ENCODE measurements around the gene FGF18.

The FGF18 gene

DNA sequence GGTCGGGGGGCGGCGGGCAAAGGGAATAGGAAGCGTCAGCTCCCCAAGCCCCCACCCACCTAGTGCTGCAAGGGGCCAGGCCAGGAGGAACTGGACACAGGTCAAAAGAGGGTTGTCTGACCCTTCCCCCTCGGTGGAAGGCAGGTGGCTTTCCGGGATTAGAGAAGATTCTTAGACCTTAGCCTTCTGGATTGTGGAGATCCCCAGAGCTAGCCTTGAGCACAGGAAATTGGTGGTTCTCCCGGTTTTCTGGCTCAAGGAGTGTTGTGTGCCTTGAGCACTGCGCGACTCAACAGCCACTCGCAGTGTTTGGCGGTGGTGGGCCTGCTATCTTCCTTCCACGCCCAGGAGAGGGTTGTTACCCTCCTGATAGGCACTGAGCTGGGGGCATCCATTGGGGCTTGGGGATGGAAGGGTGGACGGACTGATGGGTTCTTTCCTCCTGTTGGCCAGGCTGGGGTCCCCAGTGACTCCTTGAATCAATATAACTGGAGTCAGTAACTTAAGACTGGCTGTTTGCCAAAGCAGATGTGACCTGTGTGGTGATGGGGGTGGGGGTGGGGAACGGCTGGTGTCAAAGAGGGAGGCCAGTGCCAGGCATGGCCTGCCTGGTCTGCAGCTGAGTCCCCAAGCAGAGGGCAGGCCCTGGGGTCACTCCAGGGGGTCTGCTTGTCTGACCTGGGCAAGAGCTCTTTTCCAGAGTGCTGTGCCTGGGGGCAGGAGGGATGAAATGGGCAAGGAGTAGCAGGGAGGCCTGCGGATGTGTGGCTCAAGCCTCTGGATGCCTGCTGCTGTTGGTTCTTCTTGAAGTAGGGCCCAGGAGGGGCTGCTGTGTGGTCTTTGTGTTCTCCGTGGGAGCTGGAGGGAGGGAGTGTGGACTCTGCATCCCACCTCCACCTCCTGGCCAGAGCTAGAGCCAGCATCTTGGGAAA is 2.1 kb downstream of the FGF18 start:
- Histone ChIP-seq H3K4me1 (peaks cover 12% of the 10 kb centered on the region), H3K9me3 (ENCODE audit: control insufficient read depth, low read length) (no peaks in the 10 kb centered on the region), H3K27ac (no peak overlapping the region), H2AFZ (no peak overlapping the region), H3K36me3 (ENCODE audit: control insufficient read depth, insufficient read depth, low read length) (no peaks in the 10 kb centered on the region), H3K27me3 (ENCODE audit: control insufficient read depth, insufficient read depth, low read length) (no peaks in the 10 kb centered on the region), H3K4me2 (ENCODE audit: low read length) (peak overlapping the region; percentile 83), H3K9ac (no peak overlapping the region), H3K79me2 (no peaks in the 10 kb centered on the region), H3K4me3 (ENCODE audit: low read depth, low read length) (no peak overlapping the region)
- TF ChIP-seq, protein P1, sequence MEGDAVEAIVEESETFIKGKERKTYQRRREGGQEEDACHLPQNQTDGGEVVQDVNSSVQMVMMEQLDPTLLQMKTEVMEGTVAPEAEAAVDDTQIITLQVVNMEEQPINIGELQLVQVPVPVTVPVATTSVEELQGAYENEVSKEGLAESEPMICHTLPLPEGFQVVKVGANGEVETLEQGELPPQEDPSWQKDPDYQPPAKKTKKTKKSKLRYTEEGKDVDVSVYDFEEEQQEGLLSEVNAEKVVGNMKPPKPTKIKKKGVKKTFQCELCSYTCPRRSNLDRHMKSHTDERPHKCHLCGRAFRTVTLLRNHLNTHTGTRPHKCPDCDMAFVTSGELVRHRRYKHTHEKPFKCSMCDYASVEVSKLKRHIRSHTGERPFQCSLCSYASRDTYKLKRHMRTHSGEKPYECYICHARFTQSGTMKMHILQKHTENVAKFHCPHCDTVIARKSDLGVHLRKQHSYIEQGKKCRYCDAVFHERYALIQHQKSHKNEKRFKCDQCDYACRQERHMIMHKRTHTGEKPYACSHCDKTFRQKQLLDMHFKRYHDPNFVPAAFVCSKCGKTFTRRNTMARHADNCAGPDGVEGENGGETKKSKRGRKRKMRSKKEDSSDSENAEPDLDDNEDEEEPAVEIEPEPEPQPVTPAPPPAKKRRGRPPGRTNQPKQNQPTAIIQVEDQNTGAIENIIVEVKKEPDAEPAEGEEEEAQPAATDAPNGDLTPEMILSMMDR (IDR thresholded peaks at IDR 0.05), result no peak

DNA sequence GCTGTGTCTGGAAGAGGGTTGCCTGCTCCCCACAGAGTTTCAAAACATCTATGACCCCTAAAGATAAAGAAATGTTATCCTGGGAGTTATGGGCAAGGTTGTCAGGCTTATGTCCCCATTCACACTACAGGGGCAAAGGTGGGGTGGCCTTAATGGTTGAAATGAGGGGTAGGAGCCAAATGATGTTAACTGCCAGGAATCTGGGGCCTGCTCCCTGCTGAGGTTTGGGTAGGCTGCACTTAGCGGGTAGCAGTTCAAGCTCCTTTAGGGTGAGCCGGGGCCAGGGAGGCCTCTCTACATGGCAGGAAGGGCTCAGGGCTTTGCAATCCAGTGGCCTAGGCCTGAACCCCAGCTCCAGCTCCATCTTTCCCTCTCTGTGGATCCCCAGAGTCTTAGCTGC is 3.0 kb downstream of the FGF18 start:
- H3K36me3 ChIP-seq (ENCODE audit: control insufficient read depth, insufficient read depth, low read length), result no peaks in the 10 kb centered on the region
- no peak overlapping the region for H3K9ac ChIP-seq
- H2AFZ ChIP-seq, result no peak overlapping the region
- TF ChIP-seq, protein P1 (IDR thresholded peaks at IDR 0.05), result no peak
- H3K79me2 ChIP-seq, result no peaks in the 10 kb centered on the region
- H3K4me1 ChIP-seq, result peaks cover 12% of the 10 kb centered on the region
- no peak overlapping the region for H3K27ac ChIP-seq
- no peak overlapping the region for H3K4me3 ChIP-seq (ENCODE audit: low read depth, low read length)
- H3K4me2 ChIP-seq (ENCODE audit: low read length), result no peak overlapping the region
- H3K9me3 ChIP-seq (ENCODE audit: control insufficient read depth, low read length), result no peaks in the 10 kb centered on the region
- no peaks in the 10 kb centered on the region for H3K27me3 ChIP-seq (ENCODE audit: control insufficient read depth, insufficient read depth, low read length)

DNA sequence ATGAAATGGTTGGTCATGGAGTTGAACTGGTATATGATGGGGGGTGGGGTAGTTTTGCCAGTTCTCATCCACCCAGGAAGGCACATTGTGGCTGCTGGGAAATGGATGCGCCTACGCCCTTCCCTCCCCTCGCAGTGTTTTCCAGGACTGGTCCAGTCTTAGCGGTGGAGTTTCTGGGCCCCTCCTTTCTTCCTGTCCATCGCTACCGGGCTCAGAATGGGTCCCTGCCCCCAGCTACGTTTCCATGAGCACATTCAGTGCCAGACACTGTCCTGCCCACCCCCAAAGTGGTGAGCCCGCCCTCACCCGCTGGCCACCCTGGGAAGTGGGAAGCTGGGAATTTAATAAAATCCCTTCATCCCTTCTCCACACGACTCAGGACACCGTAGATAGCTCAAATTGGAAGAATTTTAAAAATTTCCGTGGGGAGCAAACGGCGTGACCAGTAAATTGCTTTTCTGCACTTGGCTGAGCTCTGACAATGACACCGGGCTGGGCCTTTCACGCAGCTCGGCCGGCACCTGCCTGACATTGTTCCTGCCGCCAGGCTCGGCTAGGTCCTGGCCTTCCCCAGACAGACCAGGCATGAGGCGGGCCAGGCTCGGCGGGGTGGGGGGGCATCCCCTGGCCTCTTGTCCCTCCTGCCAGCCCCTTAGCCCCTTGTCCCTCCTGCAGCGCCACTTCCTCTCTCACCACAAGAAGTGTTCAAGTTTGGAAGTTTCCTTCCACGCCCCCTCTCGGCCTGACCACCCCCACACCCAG is 3.6 kb downstream of the FGF18 start:
- H3K9ac ChIP-seq, result no peak overlapping the region
- H3K27ac ChIP-seq, result no peak overlapping the region
- H3K4me3 ChIP-seq (ENCODE audit: low read depth, low read length), result no peak overlapping the region
- TF ChIP-seq, protein P1 (IDR thresholded peaks at IDR 0.05), result no peak
- peaks cover 12% of the 10 kb centered on the region for H3K4me1 ChIP-seq
- H3K79me2 ChIP-seq, result no peaks in the 10 kb centered on the region
- H3K27me3 ChIP-seq (ENCODE audit: control insufficient read depth, insufficient read depth, low read length), result no peaks in the 10 kb centered on the region
- no peak overlapping the region for H2AFZ ChIP-seq
- H3K9me3 ChIP-seq (ENCODE audit: control insufficient read depth, low read length), result no peaks in the 10 kb centered on the region
- H3K4me2 ChIP-seq (ENCODE audit: low read length), result no peak overlapping the region
- H3K36me3 ChIP-seq (ENCODE audit: control insufficient read depth, insufficient read depth, low read length), result no peaks in the 10 kb centered on the region

DNA sequence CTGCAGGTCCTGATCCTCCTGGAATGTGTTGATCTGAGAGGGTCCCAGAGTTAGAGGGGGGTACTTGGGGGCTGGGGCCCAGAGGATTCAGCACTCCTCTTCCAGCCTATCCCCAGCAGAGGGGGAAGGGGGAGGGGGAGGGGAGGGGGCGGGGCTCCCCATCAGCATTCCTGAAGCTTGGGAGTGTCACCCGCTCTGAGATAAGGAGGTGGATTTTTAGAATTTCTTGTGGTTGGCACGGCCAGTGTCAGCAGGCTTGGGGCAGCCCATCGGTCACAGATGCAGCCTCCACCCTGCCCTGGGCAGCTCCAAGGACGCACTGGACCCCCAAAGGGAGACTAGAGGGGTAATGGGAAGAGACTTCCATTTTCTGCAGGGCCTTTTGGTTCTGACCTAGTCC is 5.3 kb downstream of the FGF18 start:
- Histone ChIP-seq H3K27ac (no peak overlapping the region), H2AFZ (no peak overlapping the region), H3K27me3 (ENCODE audit: control insufficient read depth, insufficient read depth, low read length) (no peaks in the 10 kb centered on the region), H3K4me1 (peaks cover 12% of the 10 kb centered on the region), H3K79me2 (no peaks in the 10 kb centered on the region), H3K4me2 (ENCODE audit: low read length) (no peak overlapping the region), H3K36me3 (ENCODE audit: control insufficient read depth, insufficient read depth, low read length) (no peaks in the 10 kb centered on the region), H3K9ac (no peak overlapping the region), H3K9me3 (ENCODE audit: control insufficient read depth, low read length) (no peaks in the 10 kb centered on the region), H3K4me3 (ENCODE audit: low read depth, low read length) (no peak overlapping the region)
- TF ChIP-seq, protein P1 (IDR thresholded peaks at IDR 0.05), result no peak

Data from parathyroid adenoma (tissue), 2 donors.